ENCODE data around the gene MDC1. TPM values are rescaled to one million over a fixed set of nuclear protein-coding genes. Genes with fewer than 3 reads are reported as not detected.

The MDC1 gene
- polyA plus RNA-seq, 1 donor (not counting 4 experiments of a cell fraction or from before 2014, with no cell fraction given), result 6.9 TPM

DNA sequence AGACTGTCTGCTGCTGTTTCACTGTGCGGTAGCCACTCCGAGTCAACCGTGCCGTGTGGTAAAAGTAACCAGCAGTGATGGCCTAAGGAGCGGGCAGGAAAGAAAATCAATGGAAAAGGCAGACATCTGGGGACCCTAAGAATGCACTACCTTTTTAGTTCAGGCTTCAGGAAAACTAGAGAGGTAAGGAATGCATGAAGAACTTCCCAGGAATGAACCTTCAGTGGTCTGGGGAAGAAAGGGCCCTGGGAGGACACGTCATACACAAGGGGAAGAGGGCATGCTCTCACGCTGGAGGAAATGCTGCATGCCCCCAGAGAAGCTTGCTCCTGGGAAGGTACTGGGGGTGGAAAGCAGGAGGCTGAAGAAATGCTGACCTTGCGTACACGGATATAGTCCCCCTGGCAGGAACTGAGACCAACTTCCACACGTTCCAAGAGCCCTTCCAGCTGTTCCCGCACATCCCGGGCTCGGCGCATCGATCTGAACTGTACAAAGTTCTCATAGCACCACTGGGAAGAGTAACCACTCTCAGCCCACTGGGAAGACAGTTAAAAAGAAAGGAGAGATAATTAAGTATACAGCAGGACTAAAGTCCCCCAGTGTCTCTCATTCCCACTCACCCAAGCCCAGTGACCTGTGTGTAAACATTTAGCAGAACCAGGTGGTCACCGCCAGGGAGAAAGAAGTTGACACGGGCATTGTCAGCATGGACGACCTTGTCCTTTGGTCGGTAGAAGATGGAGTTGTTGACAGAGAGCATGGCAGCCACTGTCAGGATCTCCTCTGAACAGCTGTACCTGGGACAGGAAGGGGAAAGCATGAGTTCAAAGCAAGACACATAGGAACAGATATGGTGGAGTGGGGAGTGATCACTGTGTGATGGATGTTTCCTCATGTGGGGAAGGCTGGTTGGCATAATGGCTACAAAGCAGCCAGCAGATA is 62.0 kb downstream of the MDC1 start:
- peaks cover 47 to 58% of the 10 kb centered on the region in 2 experiments for H3K36me3 ChIP-seq (ENCODE audit: control insufficient read depth in 2 of 2, extremely low read depth in 1 of 2, insufficient read depth in 2 of 2, low read length in 2 of 2)
- no peak overlapping the region for H3K9ac ChIP-seq (ENCODE audit: control insufficient read depth, extremely low read depth, insufficient read depth, low read length)
- H3K27ac ChIP-seq (ENCODE audit: control insufficient read depth, insufficient read depth, low read length), result no peak overlapping the region
- H3K9me1 ChIP-seq (ENCODE audit: control insufficient read depth, extremely low read depth, insufficient read depth, low read length), result no peaks in the 10 kb centered on the region
- H3K9me3 ChIP-seq (ENCODE audit: control insufficient read depth, low read depth, low read length), result no peaks in the 10 kb centered on the region
- no peaks in the 10 kb centered on the region for H4K20me1 ChIP-seq (ENCODE audit: control insufficient read depth, extremely low read depth, insufficient read depth, low read length)
- H3K4me1 ChIP-seq (ENCODE audit: control insufficient read depth, extremely low read depth, insufficient read depth, low read length), result no peaks in the 10 kb centered on the region
- H3K79me2 ChIP-seq (ENCODE audit: control insufficient read depth, insufficient read depth, low read length), result no peaks in the 10 kb centered on the region
- no peak for DNase-seq (ENCODE audit: low read depth, low spot score)
- no peaks in the 10 kb centered on the region for H3K27me3 ChIP-seq (ENCODE audit: control insufficient read depth, extremely low read depth, insufficient read depth, low read length)
- no peak overlapping the region for H2AFZ ChIP-seq (ENCODE audit: control insufficient read depth, low read length)
- TF ChIP-seq EZH2 (IDR thresholded peaks at IDR 0.05; ENCODE audit: low read length) (no peak), CTCF (optimal IDR thresholded peaks at IDR 0.05 in 1 of 3, IDR thresholded peaks at IDR 0.05 in 1 of 3, conservative IDR thresholded peaks at IDR 0.05 in 1 of 3; ENCODE audit: extremely low read depth in 1 of 3, insufficient read depth in 2 of 3, low read length in 3 of 3) (no peak)
- no peak for FAIRE-seq
- dilution Hi-C loops (cut with MboI; ENCODE audit: extremely low pct_ligation_motif_present, low sequenced_read_pairs), result no loop called here
- H3K4me2 ChIP-seq (ENCODE audit: control insufficient read depth, extremely low read depth, insufficient read depth, low read depth, low read length), result no peak overlapping the region
- no peak overlapping the region for H3K4me3 ChIP-seq (ENCODE audit: control insufficient read depth in 2 of 3, extremely low read depth in 1 of 3, insufficient read depth in 2 of 3, low read depth in 1 of 3, low read length in 3 of 3)

DNA sequence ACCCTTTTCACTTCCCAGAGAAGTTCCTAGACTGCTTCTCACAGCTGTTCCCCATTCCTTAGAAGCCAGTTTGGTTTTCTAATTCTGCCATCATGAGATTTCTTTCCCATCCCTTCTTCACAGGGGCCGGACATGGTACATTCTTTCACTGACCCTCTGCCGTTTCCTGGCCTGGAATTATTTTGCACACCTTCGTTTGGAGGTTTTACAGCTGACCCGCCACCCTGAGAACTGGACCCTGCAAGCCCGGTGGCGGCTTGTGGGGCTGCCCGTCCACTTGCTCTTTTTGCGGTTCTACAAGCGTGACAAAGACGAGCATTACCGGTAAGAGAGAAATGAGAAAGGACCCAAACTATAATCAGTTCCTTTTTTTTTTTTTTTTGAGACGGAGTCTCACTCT is 65.9 kb downstream of the MDC1 start:
- no peaks in the 10 kb centered on the region for H3K9me3 ChIP-seq (ENCODE audit: control insufficient read depth, low read depth, low read length)
- no peaks in the 10 kb centered on the region for H3K27me3 ChIP-seq (ENCODE audit: control insufficient read depth, extremely low read depth, insufficient read depth, low read length)
- H3K4me2 ChIP-seq (ENCODE audit: control insufficient read depth, extremely low read depth, insufficient read depth, low read depth, low read length), result no peak overlapping the region
- H3K4me1 ChIP-seq (ENCODE audit: control insufficient read depth, extremely low read depth, insufficient read depth, low read length), result peaks cover 11% of the 10 kb centered on the region
- DNase-seq (ENCODE audit: low read depth, low spot score) (no peak), FAIRE-seq (no peak)
- H3K79me2 ChIP-seq (ENCODE audit: control insufficient read depth, insufficient read depth, low read length), result peaks cover 21% of the 10 kb centered on the region
- no peaks in the 10 kb centered on the region for H3K9me1 ChIP-seq (ENCODE audit: control insufficient read depth, extremely low read depth, insufficient read depth, low read length)
- dilution Hi-C loops (cut with MboI; ENCODE audit: extremely low pct_ligation_motif_present, low sequenced_read_pairs), result no loop called here
- H2AFZ ChIP-seq (ENCODE audit: control insufficient read depth, low read length), result no peak overlapping the region
- H3K9ac ChIP-seq (ENCODE audit: control insufficient read depth, extremely low read depth, insufficient read depth, low read length), result no peak overlapping the region
- H4K20me1 ChIP-seq (ENCODE audit: control insufficient read depth, extremely low read depth, insufficient read depth, low read length), result no peaks in the 10 kb centered on the region
- H3K36me3 ChIP-seq (ENCODE audit: control insufficient read depth in 2 of 2, extremely low read depth in 1 of 2, insufficient read depth in 2 of 2, low read length in 2 of 2), result peaks cover 23 to 31% of the 10 kb centered on the region in 2 experiments
- no peak overlapping the region for H3K4me3 ChIP-seq (ENCODE audit: control insufficient read depth in 2 of 3, extremely low read depth in 1 of 3, insufficient read depth in 2 of 3, low read depth in 1 of 3, low read length in 3 of 3)
- no peak overlapping the region for H3K27ac ChIP-seq (ENCODE audit: control insufficient read depth, insufficient read depth, low read length)
- TF ChIP-seq CTCF (optimal IDR thresholded peaks at IDR 0.05 in 1 of 3, IDR thresholded peaks at IDR 0.05 in 1 of 3, conservative IDR thresholded peaks at IDR 0.05 in 1 of 3; ENCODE audit: extremely low read depth in 1 of 3, insufficient read depth in 2 of 3, low read length in 3 of 3) (no peak), EZH2 (IDR thresholded peaks at IDR 0.05; ENCODE audit: low read length) (no peak)

Small RNAs within 50 kb of the gene (small RNA-seq; reads per million reads assigned to genes)
- 0 reads per million in 3 experiments for gene RF00019 (ENCODE audit: insufficient read length in 3 of 3, low read depth in 3 of 3, low replicate concordance in 1 of 3)
- 0 reads per million in 3 experiments for gene RN7SL353P (ENCODE audit: insufficient read length in 3 of 3, low read depth in 3 of 3, low replicate concordance in 1 of 3)

Other genes with a start within 250 kb of the MDC1 start
- gene HLA-E, start 227.8 kb downstream of the MDC1 start, polyA plus RNA-seq, result 108 to 177 TPM (median 123 TPM) in 3 replicates
- gene GNL1, start 160.8 kb downstream of the MDC1 start, polyA plus RNA-seq, result 28.7 to 48.2 TPM (median 39.5 TPM) in 3 replicates
- 5.4 to 6.4 TPM (median 6.1 TPM) in 3 replicates for gene PRR3, start 160.0 kb downstream of the MDC1 start, polyA plus RNA-seq
- 22.6 to 67.1 TPM (median 30.0 TPM) in 3 replicates for gene ABCF1, start 145.8 kb downstream of the MDC1 start, polyA plus RNA-seq
- 25.3 to 36.6 TPM (median 30.0 TPM) in 3 replicates for gene PPP1R10, start 100.0 kb downstream of the MDC1 start, polyA plus RNA-seq
- gene MRPS18B, start 99.4 kb downstream of the MDC1 start, polyA plus RNA-seq, result 55.0 to 74.6 TPM (median 59.8 TPM) in 3 replicates
- 3.8 to 6.0 TPM (median 5.4 TPM) in 3 replicates for gene ATAT1, start 90.4 kb downstream of the MDC1 start, polyA plus RNA-seq
- gene C6orf136, start 70.1 kb downstream of the MDC1 start, polyA plus RNA-seq, result 6.7 to 8.7 TPM (median 7.8 TPM) in 3 replicates
- gene DHX16, start 44.3 kb downstream of the MDC1 start, polyA plus RNA-seq, result 27.9 to 36.4 TPM (median 34.2 TPM) in 3 replicates
- 87.0 to 114 TPM (median 88.9 TPM) in 3 replicates for gene PPP1R18, start 30.6 kb downstream of the MDC1 start, polyA plus RNA-seq
- 2.7 to 17.8 TPM (median 7.0 TPM) in 3 replicates for gene NRM, start 26.3 kb downstream of the MDC1 start, polyA plus RNA-seq
- gene TUBB, start 3.1 kb upstream of the MDC1 start, polyA plus RNA-seq, result 1,010 to 1,517 TPM (median 1,159 TPM) in 3 replicates
- gene FLOT1, start 25.4 kb upstream of the MDC1 start, polyA plus RNA-seq, result 21.6 to 23.8 TPM (median 22.1 TPM) in 3 replicates
- gene IER3, start 27.3 kb upstream of the MDC1 start, polyA plus RNA-seq, result 171 to 289 TPM (median 277 TPM) in 3 replicates
- 104 to 178 TPM (median 152 TPM) in 3 replicates for gene DDR1, start 167.2 kb upstream of the MDC1 start, polyA plus RNA-seq
- 34.2 to 44.0 TPM (median 38.7 TPM) in 3 replicates for gene GTF2H4, start 190.9 kb upstream of the MDC1 start, polyA plus RNA-seq
- 12.8 to 14.3 TPM (median 13.8 TPM) in 3 replicates for gene VARS2, start 197.0 kb upstream of the MDC1 start, polyA plus RNA-seq
- gene SFTA2, start 214.9 kb upstream of the MDC1 start, polyA plus RNA-seq, result not detected in 3 replicates
- gene MUCL3, start 223.7 kb upstream of the MDC1 start, polyA plus RNA-seq, result 0.05 TPM in 1 of 3 replicates, not detected in the others

Data from keratinocyte (primary cell).